ENCODE data around the gene NDOR1. TPM values are rescaled to one million over a fixed set of nuclear protein-coding genes. Genes with fewer than 3 reads are reported as not detected.
"Not testable (repeated sequence)": the region's sequence is repeated elsewhere in the genome, so short reads cannot be mapped to it uniquely, and the experiment has no call there.

The NDOR1 gene
- total RNA-seq, 1 donor: 7.8 TPM

GRCh38 chr9:137254624-137255447, 49.3 kb downstream of the NDOR1 start, which contains the start of gene NELFB:
Gene NELFB, plus strand, starts transcription at chr9:137255327.
- peak within 1 kb of the TSS; percentile 94 for H3K4me3 ChIP-seq (ENCODE audit: low read depth, low read length)
- peak; percentile 88 for DNase-seq (ENCODE audit: low read depth)
- TF ChIP-seq CTCF (IDR thresholded peaks at IDR 0.05; ENCODE audit: insufficient read depth, low read depth, low read length): no peak

- no peak for TF ChIP-seq CTCF (IDR thresholded peaks at IDR 0.05; ENCODE audit: insufficient read depth, low read depth, low read length)
- peak; percentile 36 for DNase-seq (ENCODE audit: low read depth)
- peak overlapping the region; percentile 94 for H3K4me3 ChIP-seq (ENCODE audit: low read depth, low read length)
Observed at GRCh38 chr9:137255448-137256114, 50.1 kb downstream of the NDOR1 start.

- TF ChIP-seq CTCF (IDR thresholded peaks at IDR 0.05; ENCODE audit: insufficient read depth, low read depth, low read length): no peak
- no peak for DNase-seq (ENCODE audit: low read depth)
- H3K4me3 ChIP-seq (ENCODE audit: low read depth, low read length): peak overlapping the region; percentile 94
Observed at GRCh38 chr9:137256362-137256761, 50.9 kb downstream of the NDOR1 start.

- TF ChIP-seq CTCF (IDR thresholded peaks at IDR 0.05; ENCODE audit: insufficient read depth, low read depth, low read length): no peak
- no peak for DNase-seq (ENCODE audit: low read depth)
- H3K4me3 ChIP-seq (ENCODE audit: low read depth, low read length): no peak overlapping the region
Observed at GRCh38 chr9:137256856-137257255, 51.4 kb downstream of the NDOR1 start.

GRCh38 chr9:137262173-137262908, 56.8 kb downstream of the NDOR1 start:
- DNase-seq (ENCODE audit: low read depth): peak; percentile 56
- not testable (repeated sequence) for H3K4me3 ChIP-seq (ENCODE audit: low read depth, low read length)
- peak; percentile 56 for TF ChIP-seq CTCF (IDR thresholded peaks at IDR 0.05; ENCODE audit: insufficient read depth, low read depth, low read length)

GRCh38 chr9:137262909-137263285, 57.4 kb downstream of the NDOR1 start:
- no peak for TF ChIP-seq CTCF (IDR thresholded peaks at IDR 0.05; ENCODE audit: insufficient read depth, low read depth, low read length)
- no peak overlapping the region for H3K4me3 ChIP-seq (ENCODE audit: low read depth, low read length)
- DNase-seq (ENCODE audit: low read depth): no peak

Measured in fibroblast of villous mesenchyme (primary cell).